ENCODE results near the gene SLC9C1. TPM values are rescaled to one million over a fixed set of nuclear protein-coding genes. Genes with fewer than 3 reads are reported as not detected.

The SLC9C1 gene
- total and polyA plus RNA-seq, 9 of the 15 experiments (the other 6 are each of a cell fraction or from before 2014, with no cell fraction given), result not detected

- TF ChIP-seq CHAMP1 (IDR thresholded peaks at IDR 0.05), result no peak
- no peak for TF ChIP-seq TCF15 (CRISPR knock-in tag; IDR thresholded peaks at IDR 0.05)
- TF ChIP-seq, protein P1, sequence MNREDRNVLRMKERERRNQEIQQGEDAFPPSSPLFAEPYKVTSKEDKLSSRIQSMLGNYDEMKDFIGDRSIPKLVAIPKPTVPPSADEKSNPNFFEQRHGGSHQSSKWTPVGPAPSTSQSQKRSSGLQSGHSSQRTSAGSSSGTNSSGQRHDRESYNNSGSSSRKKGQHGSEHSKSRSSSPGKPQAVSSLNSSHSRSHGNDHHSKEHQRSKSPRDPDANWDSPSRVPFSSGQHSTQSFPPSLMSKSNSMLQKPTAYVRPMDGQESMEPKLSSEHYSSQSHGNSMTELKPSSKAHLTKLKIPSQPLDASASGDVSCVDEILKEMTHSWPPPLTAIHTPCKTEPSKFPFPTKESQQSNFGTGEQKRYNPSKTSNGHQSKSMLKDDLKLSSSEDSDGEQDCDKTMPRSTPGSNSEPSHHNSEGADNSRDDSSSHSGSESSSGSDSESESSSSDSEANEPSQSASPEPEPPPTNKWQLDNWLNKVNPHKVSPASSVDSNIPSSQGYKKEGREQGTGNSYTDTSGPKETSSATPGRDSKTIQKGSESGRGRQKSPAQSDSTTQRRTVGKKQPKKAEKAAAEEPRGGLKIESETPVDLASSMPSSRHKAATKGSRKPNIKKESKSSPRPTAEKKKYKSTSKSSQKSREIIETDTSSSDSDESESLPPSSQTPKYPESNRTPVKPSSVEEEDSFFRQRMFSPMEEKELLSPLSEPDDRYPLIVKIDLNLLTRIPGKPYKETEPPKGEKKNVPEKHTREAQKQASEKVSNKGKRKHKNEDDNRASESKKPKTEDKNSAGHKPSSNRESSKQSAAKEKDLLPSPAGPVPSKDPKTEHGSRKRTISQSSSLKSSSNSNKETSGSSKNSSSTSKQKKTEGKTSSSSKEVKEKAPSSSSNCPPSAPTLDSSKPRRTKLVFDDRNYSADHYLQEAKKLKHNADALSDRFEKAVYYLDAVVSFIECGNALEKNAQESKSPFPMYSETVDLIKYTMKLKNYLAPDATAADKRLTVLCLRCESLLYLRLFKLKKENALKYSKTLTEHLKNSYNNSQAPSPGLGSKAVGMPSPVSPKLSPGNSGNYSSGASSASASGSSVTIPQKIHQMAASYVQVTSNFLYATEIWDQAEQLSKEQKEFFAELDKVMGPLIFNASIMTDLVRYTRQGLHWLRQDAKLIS (CRISPR knock-in tag; IDR thresholded peaks at IDR 0.05), result no peak
Measured at GRCh38 chr3:112143689-112144088, 150.3 kb downstream of the SLC9C1 start (continued).

DNA sequence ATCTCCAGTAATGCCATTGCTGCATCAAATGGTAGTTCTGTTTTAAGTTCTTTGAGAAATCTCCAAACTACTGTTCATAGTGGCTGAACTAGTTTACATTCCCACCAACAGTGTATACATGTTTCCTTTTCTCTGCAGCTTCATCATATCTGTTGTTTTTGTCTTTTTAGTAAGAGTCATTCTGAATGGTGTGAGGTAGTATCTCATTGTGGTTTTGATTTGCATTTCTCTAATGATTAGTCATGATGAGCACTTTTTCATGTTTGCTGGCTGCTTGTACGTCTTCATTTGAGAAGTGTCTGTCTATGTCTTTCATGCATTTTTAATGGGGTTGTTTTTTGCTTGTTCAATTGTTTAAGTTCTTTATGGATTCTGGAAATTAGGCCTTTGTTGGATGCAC is 150.8 kb downstream of the SLC9C1 start:
- H3K4me3 ChIP-seq, result no peak overlapping the region
- BruUV-seq (replicated peaks), result no TSS peak
- no peak overlapping the region for H3K4me2 ChIP-seq (ENCODE audit: insufficient read depth, low read length)
- FAIRE-seq (no peak), ATAC-seq (no peak), DNase-seq (ENCODE audit: extremely low read depth in 1 of 4, low spot score in 3 of 4) (no peak)
- no peaks in the 10 kb centered on the region for H3K27me3 ChIP-seq (ENCODE audit: control insufficient read depth in 2 of 2, insufficient read depth in 2 of 2, low read length in 2 of 2)
- 0% methylated on average over 1 of the region's 1 CpG for WGBS (ENCODE audit: insufficient coverage, low coverage, missing lambda C conversion rate)
- no peaks in the 10 kb centered on the region for H4K20me1 ChIP-seq (replicated peaks; ENCODE audit: control insufficient read depth, insufficient read depth, low read length)
- no peaks in the 10 kb centered on the region for H3K79me2 ChIP-seq (ENCODE audit: control insufficient read depth, insufficient read depth, low read length)
- CTCF ChIA-PET (ENCODE audit: low intra/inter-chr PET ratio), result no interaction called here
- H3K9me3 ChIP-seq (replicated peaks; ENCODE audit: control insufficient read depth, insufficient read depth, low read depth, low read length), result no peaks in the 10 kb centered on the region
- no peaks in the 10 kb centered on the region for H3K4me1 ChIP-seq (replicated peaks in 1 of 2; ENCODE audit: control insufficient read depth in 2 of 2, insufficient read depth in 2 of 2, low read length in 2 of 2)
- H3K9ac ChIP-seq (ENCODE audit: insufficient read depth in 1 of 2, low read depth in 2 of 2, low read length in 2 of 2), result no peak overlapping the region
- H2AFZ ChIP-seq (ENCODE audit: low read depth, low read length), result no peak overlapping the region
- no peaks in the 10 kb centered on the region for H3K9me1 ChIP-seq (ENCODE audit: control insufficient read depth, insufficient read depth, low read length)
- H3K27ac ChIP-seq (ENCODE audit: extremely low read depth, low read depth, low read length), result no peak overlapping the region
- POLR2A ChIA-PET, result no interaction called here
- H3K36me3 ChIP-seq (ENCODE audit: control insufficient read depth, insufficient read depth, low read length), result no peaks in the 10 kb centered on the region
- in situ Hi-C loops (cut with MboI) (no loop called here), intact Hi-C loops (cut with micrococcal nuclease) (no loop called here)
- TF ChIP-seq ZNF133 (CRISPR knock-in tag; IDR thresholded peaks at IDR 0.05), result no peak
- TF ChIP-seq POLR2AphosphoS5 (IDR thresholded peaks at IDR 0.05; ENCODE audit: control insufficient read depth, insufficient read depth, low read depth, low read length), result no peak
- no peak for TF ChIP-seq ETV5 (CRISPR knock-in tag; IDR thresholded peaks at IDR 0.05; ENCODE audit: low read depth)
- no peak for TF ChIP-seq ZNF232 (CRISPR knock-in tag; IDR thresholded peaks at IDR 0.05)
- TF ChIP-seq CC2D1A (IDR thresholded peaks at IDR 0.05), result no peak
- TF ChIP-seq ZNF584 (CRISPR knock-in tag; IDR thresholded peaks at IDR 0.05; ENCODE audit: low read depth), result no peak
- no peak for TF ChIP-seq ZBTB11 (CRISPR knock-in tag; IDR thresholded peaks at IDR 0.05)
